ENCODE results near the gene PEMT. TPM values are rescaled to one million over a fixed set of nuclear protein-coding genes. Genes with fewer than 3 reads are reported as not detected.

Gene PEMT
- total RNA-seq, 1 donor from 2014 or later, result 690 TPM

- H3K4me1 ChIP-seq, result peaks cover 0 to 21% of the 10 kb centered on the region in 2 donors
- TF ChIP-seq CTCF (IDR thresholded peaks at IDR 0.05), result no peak
- no peak overlapping the region for H3K27ac ChIP-seq
- no peaks in the 10 kb centered on the region for H3K36me3 ChIP-seq
- DNase-seq (ENCODE audit: low spot score in 2 of 2), result no peak
- H3K9me3 ChIP-seq, result no peaks in the 10 kb centered on the region
- H3K4me3 ChIP-seq, result no peak overlapping the region
- H3K27me3 ChIP-seq, result no peaks in the 10 kb centered on the region
- intact Hi-C loops (cut with DNase I), result loop anchor here (5.0 kb wide), 1 partner anchor 41 kb away; the partner anchor contains the start of gene RASD1
Observed at GRCh38 chr17:17538417-17539391, 52.8 kb downstream of the PEMT start.

- no peaks in the 10 kb centered on the region for H3K27me3 ChIP-seq
- H3K27ac ChIP-seq, result peak overlapping the region in 1 of 2 donors; percentile 14
- no peak overlapping the region for H3K4me3 ChIP-seq
- H3K4me1 ChIP-seq, result peaks cover 0 to 21% of the 10 kb centered on the region in 2 donors
- no peaks in the 10 kb centered on the region for H3K9me3 ChIP-seq
- TF ChIP-seq CTCF (IDR thresholded peaks at IDR 0.05), result no peak
- H3K36me3 ChIP-seq, result no peaks in the 10 kb centered on the region
- intact Hi-C loops (cut with DNase I), result loop anchor here (5.0 kb wide), 1 partner anchor 40 kb away; the partner anchor contains the start of gene RASD1
- DNase-seq (ENCODE audit: low spot score in 2 of 2), result no peak
Observed at GRCh38 chr17:17537311-17538099, 54.0 kb downstream of the PEMT start.

- no peak for TF ChIP-seq CTCF (IDR thresholded peaks at IDR 0.05)
- no peak overlapping the region for H3K4me3 ChIP-seq
- no peak for DNase-seq (ENCODE audit: low spot score in 2 of 2)
- no peaks in the 10 kb centered on the region for H3K36me3 ChIP-seq
- H3K27ac ChIP-seq, result peak overlapping the region in 1 of 2 donors; percentile 14
- peaks cover 0 to 21% of the 10 kb centered on the region in 2 donors for H3K4me1 ChIP-seq
- no peaks in the 10 kb centered on the region for H3K27me3 ChIP-seq
- intact Hi-C loops (cut with DNase I), result loop anchor here (5.0 kb wide), 1 partner anchor 39 kb away; the partner anchor contains the start of gene RASD1
- H3K9me3 ChIP-seq, result no peaks in the 10 kb centered on the region
Observed at GRCh38 chr17:17536702-17537101, 54.8 kb downstream of the PEMT start.

- no peak overlapping the region for H3K27ac ChIP-seq
- peak in 1 of 2 donors; percentile 88 for DNase-seq (ENCODE audit: low spot score in 2 of 2)
- no peak for TF ChIP-seq CTCF (IDR thresholded peaks at IDR 0.05)
Observed at GRCh38 chr17:17535957-17536356, 55.6 kb downstream of the PEMT start.

GRCh38 chr17:17533901-17534441 is 57.5 kb downstream of the PEMT start:
- no peaks in the 10 kb centered on the region for H3K36me3 ChIP-seq
- no peaks in the 10 kb centered on the region for H3K27me3 ChIP-seq
- intact Hi-C loops (cut with DNase I), result no loop called here
- TF ChIP-seq CTCF (IDR thresholded peaks at IDR 0.05), result no peak
- H3K27ac ChIP-seq, result no peak overlapping the region
- DNase-seq (ENCODE audit: low spot score in 2 of 2), result no peak
- no peaks in the 10 kb centered on the region for H3K9me3 ChIP-seq
- peaks cover 0 to 16% of the 10 kb centered on the region in 2 donors for H3K4me1 ChIP-seq
- H3K4me3 ChIP-seq, result no peak overlapping the region

More at GRCh38 chr17:17535957-17536356, 55.6 kb downstream of the PEMT start:
- Histone ChIP-seq H3K4me1 (peaks cover 0 to 21% of the 10 kb centered on the region in 2 donors), H3K27me3 (no peaks in the 10 kb centered on the region), H3K36me3 (no peaks in the 10 kb centered on the region), H3K9me3 (no peaks in the 10 kb centered on the region), H3K4me3 (no peak overlapping the region)
- intact Hi-C loops (cut with DNase I), result loop anchor here (5.0 kb wide), 1 partner anchor 39 kb away; the partner anchor contains the start of gene RASD1
